GM23338 (cell line): ENCODE measurements around the gene GPHN. TPM values are rescaled to one million over a fixed set of nuclear protein-coding genes. Genes with fewer than 3 reads are reported as not detected.

ENCODE experiments used
- ATAC-seq: fragments of 200-7000 bp; cut with Tn5 transposase; 3 replicates; pipeline ENCODE4 v1.9.1; 2020
- DNase-seq: peaks from one replicate; pipeline ENCODE4 v3.0.0-alpha.2; 2015; ENCODE audit warnings: low spot score
- H2AFZ ChIP-seq: fragments of 200-600 bp; sonication (generic); 2 replicates; pipeline ENCODE4 v1.8.0; 2016; ENCODE audit warnings: antibody characterized with exemption, mild to moderate bottlenecking, moderate library complexity
- H3F3A ChIP-seq: fragments of 200-600 bp; sonication (generic); replicated peaks from 2 replicates; pipeline ENCODE4 v1.8.0; 2017; ENCODE audit warnings: antibody characterized with exemption, mixed run types, low read depth
- H3K27ac ChIP-seq: fragments of 200-600 bp; sonication (generic); 2 replicates; pipeline ENCODE4 v1.6.1; 2016; ENCODE audit warnings: low read depth
- H3K27me3 ChIP-seq: fragments of 200-600 bp; sonication (generic); 2 replicates; pipeline ENCODE4 v1.8.0; 2016; ENCODE audit warnings: mild to moderate bottlenecking, mixed run types, moderate library complexity; ENCODE audit not compliant: insufficient read depth
- H3K36me3 ChIP-seq: fragments of 200-600 bp; sonication (generic); 2 replicates; pipeline ENCODE4 v1.8.0; 2016; ENCODE audit warnings: mild to moderate bottlenecking; ENCODE audit not compliant: insufficient read depth
- H3K4me1 ChIP-seq: fragments of 200-600 bp; sonication (generic); 2 replicates; pipeline ENCODE4 v1.8.0; 2016; ENCODE audit warnings: mild to moderate bottlenecking, moderate library complexity; ENCODE audit not compliant: insufficient read depth
- H3K4me2 ChIP-seq: fragments of 200-600 bp; sonication (generic); 2 replicates; pipeline ENCODE4 v1.7.1; 2017; ENCODE audit warnings: mixed run types
- H3K4me3 ChIP-seq: fragments of 200-600 bp; sonication (generic); 2 replicates; pipeline ENCODE4 v1.6.1; 2016; ENCODE audit warnings: mixed run types
- H3K79me2 ChIP-seq: fragments of 200-600 bp; sonication (generic); replicated peaks from 2 replicates; pipeline ENCODE4 v1.8.0; 2017; ENCODE audit warnings: mild to moderate bottlenecking; ENCODE audit not compliant: insufficient read depth
- H3K9me2 ChIP-seq: fragments of 200-600 bp; sonication (generic); 2 replicates; pipeline ENCODE4 v1.8.0; 2017; ENCODE audit not compliant: insufficient read depth
- H4K20me1 ChIP-seq: fragments of 200-600 bp; sonication (generic); replicated peaks from 2 replicates; pipeline ENCODE4 v1.8.0; 2017; ENCODE audit warnings: mild to moderate bottlenecking; ENCODE audit not compliant: insufficient read depth
- H3K27ac Mint-ChIP-seq: 2 replicates; pipeline ENCODE4 v1.8.0; 2020; ENCODE audit warnings: inconsistent platforms, mild to moderate bottlenecking, moderate library complexity, mixed read lengths
- H3K27me3 Mint-ChIP-seq: 3 replicates; pipeline ENCODE4 v1.8.0; 2022; ENCODE audit warnings: low read depth, mild to moderate bottlenecking, moderate library complexity, mixed read lengths, inconsistent platforms; ENCODE audit not compliant: insufficient read depth, poor library complexity
- H3K36me3 Mint-ChIP-seq: 3 replicates; pipeline ENCODE4 v1.8.0; 2021; ENCODE audit warnings: low read depth, mild to moderate bottlenecking, inconsistent platforms, moderate library complexity, mixed read lengths
- H3K4me1 Mint-ChIP-seq: 3 replicates; pipeline ENCODE4 v1.8.0; 2020; ENCODE audit warnings: mild to moderate bottlenecking, inconsistent platforms, mixed read lengths
- H3K4me3 Mint-ChIP-seq: 3 replicates; pipeline ENCODE4 v1.8.0; 2021; ENCODE audit warnings: moderate library complexity, mild to moderate bottlenecking, inconsistent platforms, mixed read lengths
- H3K9me3 Mint-ChIP-seq: 3 replicates; pipeline ENCODE4 v1.8.0; 2020; ENCODE audit warnings: moderate library complexity, mild to moderate bottlenecking, inconsistent platforms, mixed read lengths
- EZH2phosphoT487 ChIP-seq: fragments of 200-600 bp; sonication (generic); IDR thresholded peaks from one replicate; pipeline ENCODE4 v1.8.1; 2018; ENCODE audit warnings: antibody characterized with exemption; ENCODE audit not compliant: unreplicated experiment
- JUNB ChIP-seq: IDR thresholded peaks from one replicate; pipeline ENCODE4 v1.6.1; 2016; ENCODE audit warnings: antibody characterized with exemption; ENCODE audit not compliant: unreplicated experiment
- NANOG ChIP-seq: IDR thresholded peaks from 2 replicates; pipeline ENCODE4 v1.6.1; 2016; ENCODE audit warnings: antibody characterized with exemption, borderline replicate concordance
- POLR2AphosphoS5 ChIP-seq: IDR thresholded peaks from 2 replicates; pipeline ENCODE4 v1.6.1; 2016; ENCODE audit warnings: antibody characterized with exemption, low read depth
- STAT1 ChIP-seq: IDR thresholded peaks from one replicate; pipeline ENCODE4 v1.6.1; 2016; ENCODE audit warnings: antibody characterized with exemption; ENCODE audit not compliant: unreplicated experiment
- ZNF331 ChIP-seq: fragments of 250-450 bp; sonication (Bioruptor Pico); IDR thresholded peaks from 2 replicates; pipeline ENCODE4 v1.5.0; 2020; ENCODE audit warnings: low read depth, mild to moderate bottlenecking, moderate library complexity
- polyA plus RNA-seq: library from polyadenylated mRNA; unstranded; fragments of >200 nt; fragmentation: Nextera tagmentation; extraction: Ambion mirVana; gene quantifications from 2 replicates; pipeline ENCODE4 v1.2.1, GENCODE V29; 2016
- total RNA-seq: library from RNA; depleted of rRNA; stranded (reverse); fragments of >200 nt; shearing (Covaris generic); gene quantifications from 2 replicates; pipeline ENCODE4 v1.2.3, GENCODE V29; 2014
- TF ChIP-seq, protein P1 (sequence below): fragments of 250-450 bp; sonication (Bioruptor Pico); IDR thresholded peaks from 2 replicates; pipeline ENCODE4 v1.5.0; 2020; ENCODE audit warnings: mild to moderate bottlenecking, moderate library complexity
- TF ChIP-seq, protein P2 (sequence below), 2 experiments: fragments of 200-600 bp in 1 of 2; sonication (generic) in 1 of 2; conservative IDR thresholded peaks; 2 replicates each; pipeline versions ENCODE4 v1.5.1 to v1.6.1; 2016 to 2017; ENCODE audit warnings: antibody characterized with exemption in 2 of 2, low read depth in 2 of 2, mild to moderate bottlenecking in 2 of 2, moderate library complexity in 1 of 2

Gene GPHN
- total and polyA plus RNA-seq, 2 experiments from 2014 or later: 17.6 to 20.6 TPM

DNA sequence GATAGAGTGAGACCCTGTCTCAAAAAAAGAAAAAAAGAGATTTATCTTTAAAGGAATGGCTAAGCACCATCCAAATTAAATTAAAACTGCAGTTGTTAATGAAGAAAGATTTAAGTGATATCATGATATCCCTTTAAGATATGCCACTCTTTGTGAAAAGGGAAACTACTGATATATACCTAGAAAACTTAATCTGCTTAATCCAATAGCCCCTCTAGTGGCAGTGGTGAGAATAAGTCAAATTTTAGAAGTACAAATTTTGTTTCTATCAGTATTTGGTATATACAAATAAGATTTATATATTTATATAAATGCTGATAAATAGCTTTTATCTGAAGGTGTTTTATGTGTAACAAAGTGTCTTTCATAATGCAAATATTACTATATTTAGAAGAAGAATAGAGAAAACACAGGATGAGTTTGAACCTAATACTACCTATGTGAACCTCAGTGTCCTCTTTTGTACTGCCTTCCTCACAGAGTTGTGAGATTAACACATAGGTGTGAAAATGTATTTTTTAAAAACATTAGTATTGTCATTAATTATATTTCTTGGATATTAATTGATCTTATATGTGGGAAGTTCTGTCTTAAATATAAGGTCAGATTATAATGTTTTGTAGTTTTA, 629.9 kb downstream of the GPHN start:
- DNase-seq (peak; percentile 43), ATAC-seq (no peak)
- Mint-ChIP-seq H3K27me3 (no peaks in the 10 kb centered on the region), H3K36me3 (no peaks in the 10 kb centered on the region), H3K4me3 (no peak overlapping the region), H3K4me1 (peaks cover 4% of the 10 kb centered on the region; the same call in 2 of the 3 replicates), H3K27ac (no peak overlapping the region), H3K9me3 (no peaks in the 10 kb centered on the region)
- Histone ChIP-seq H3K79me2 (no peaks in the 10 kb centered on the region), H3K4me2 (no peak overlapping the region), H3K36me3 (no peaks in the 10 kb centered on the region), H4K20me1 (no peaks in the 10 kb centered on the region), H3K27ac (no peak overlapping the region), H2AFZ (no peak overlapping the region), H3K4me1 (no peaks in the 10 kb centered on the region), H3F3A (no peaks in the 10 kb centered on the region), H3K9me2 (no peaks in the 10 kb centered on the region), H3K4me3 (no peak overlapping the region), H3K27me3 (no peaks in the 10 kb centered on the region)
- TF ChIP-seq ZNF331 (no peak), JUNB (no peak), POLR2AphosphoS5 (no peak), EZH2phosphoT487 (no peak), STAT1 (no peak), NANOG (no peak)
- TF ChIP-seq, protein P1, sequence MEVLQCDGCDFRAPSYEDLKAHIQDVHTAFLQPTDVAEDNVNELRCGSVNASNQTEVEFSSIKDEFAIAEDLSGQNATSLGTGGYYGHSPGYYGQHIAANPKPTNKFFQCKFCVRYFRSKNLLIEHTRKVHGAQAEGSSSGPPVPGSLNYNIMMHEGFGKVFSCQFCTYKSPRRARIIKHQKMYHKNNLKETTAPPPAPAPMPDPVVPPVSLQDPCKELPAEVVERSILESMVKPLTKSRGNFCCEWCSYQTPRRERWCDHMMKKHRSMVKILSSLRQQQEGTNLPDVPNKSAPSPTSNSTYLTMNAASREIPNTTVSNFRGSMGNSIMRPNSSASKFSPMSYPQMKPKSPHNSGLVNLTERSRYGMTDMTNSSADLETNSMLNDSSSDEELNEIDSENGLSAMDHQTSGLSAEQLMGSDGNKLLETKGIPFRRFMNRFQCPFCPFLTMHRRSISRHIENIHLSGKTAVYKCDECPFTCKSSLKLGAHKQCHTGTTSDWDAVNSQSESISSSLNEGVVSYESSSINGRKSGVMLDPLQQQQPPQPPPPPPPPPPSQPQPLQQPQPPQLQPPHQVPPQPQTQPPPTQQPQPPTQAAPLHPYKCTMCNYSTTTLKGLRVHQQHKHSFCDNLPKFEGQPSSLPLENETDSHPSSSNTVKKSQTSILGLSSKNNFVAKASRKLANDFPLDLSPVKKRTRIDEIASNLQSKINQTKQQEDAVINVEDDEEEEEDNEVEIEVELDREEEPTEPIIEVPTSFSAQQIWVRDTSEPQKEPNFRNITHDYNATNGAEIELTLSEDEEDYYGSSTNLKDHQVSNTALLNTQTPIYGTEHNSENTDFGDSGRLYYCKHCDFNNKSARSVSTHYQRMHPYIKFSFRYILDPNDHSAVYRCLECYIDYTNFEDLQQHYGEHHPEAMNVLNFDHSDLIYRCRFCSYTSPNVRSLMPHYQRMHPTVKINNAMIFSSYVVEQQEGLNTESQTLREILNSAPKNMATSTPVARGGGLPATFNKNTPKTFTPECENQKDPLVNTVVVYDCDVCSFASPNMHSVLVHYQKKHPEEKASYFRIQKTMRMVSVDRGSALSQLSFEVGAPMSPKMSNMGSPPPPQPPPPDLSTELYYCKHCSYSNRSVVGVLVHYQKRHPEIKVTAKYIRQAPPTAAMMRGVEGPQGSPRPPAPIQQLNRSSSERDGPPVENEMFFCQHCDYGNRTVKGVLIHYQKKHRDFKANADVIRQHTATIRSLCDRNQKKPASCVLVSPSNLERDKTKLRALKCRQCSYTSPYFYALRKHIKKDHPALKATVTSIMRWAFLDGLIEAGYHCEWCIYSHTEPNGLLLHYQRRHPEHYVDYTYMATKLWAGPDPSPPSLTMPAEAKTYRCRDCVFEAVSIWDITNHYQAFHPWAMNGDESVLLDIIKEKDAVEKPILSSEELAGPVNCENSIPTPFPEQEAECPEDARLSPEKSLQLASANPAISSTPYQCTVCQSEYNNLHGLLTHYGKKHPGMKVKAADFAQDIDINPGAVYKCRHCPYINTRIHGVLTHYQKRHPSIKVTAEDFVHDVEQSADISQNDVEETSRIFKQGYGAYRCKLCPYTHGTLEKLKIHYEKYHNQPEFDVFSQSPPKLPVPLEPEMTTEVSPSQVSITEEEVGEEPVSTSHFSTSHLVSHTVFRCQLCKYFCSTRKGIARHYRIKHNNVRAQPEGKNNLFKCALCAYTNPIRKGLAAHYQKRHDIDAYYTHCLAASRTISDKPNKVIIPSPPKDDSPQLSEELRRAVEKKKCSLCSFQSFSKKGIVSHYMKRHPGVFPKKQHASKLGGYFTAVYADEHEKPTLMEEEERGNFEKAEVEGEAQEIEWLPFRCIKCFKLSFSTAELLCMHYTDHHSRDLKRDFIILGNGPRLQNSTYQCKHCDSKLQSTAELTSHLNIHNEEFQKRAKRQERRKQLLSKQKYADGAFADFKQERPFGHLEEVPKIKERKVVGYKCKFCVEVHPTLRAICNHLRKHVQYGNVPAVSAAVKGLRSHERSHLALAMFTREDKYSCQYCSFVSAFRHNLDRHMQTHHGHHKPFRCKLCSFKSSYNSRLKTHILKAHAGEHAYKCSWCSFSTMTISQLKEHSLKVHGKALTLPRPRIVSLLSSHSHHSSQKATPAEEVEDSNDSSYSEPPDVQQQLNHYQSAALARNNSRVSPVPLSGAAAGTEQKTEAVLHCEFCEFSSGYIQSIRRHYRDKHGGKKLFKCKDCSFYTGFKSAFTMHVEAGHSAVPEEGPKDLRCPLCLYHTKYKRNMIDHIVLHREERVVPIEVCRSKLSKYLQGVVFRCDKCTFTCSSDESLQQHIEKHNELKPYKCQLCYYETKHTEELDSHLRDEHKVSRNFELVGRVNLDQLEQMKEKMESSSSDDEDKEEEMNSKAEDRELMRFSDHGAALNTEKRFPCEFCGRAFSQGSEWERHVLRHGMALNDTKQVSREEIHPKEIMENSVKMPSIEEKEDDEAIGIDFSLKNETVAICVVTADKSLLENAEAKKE: no peak
- TF ChIP-seq, protein P2, sequence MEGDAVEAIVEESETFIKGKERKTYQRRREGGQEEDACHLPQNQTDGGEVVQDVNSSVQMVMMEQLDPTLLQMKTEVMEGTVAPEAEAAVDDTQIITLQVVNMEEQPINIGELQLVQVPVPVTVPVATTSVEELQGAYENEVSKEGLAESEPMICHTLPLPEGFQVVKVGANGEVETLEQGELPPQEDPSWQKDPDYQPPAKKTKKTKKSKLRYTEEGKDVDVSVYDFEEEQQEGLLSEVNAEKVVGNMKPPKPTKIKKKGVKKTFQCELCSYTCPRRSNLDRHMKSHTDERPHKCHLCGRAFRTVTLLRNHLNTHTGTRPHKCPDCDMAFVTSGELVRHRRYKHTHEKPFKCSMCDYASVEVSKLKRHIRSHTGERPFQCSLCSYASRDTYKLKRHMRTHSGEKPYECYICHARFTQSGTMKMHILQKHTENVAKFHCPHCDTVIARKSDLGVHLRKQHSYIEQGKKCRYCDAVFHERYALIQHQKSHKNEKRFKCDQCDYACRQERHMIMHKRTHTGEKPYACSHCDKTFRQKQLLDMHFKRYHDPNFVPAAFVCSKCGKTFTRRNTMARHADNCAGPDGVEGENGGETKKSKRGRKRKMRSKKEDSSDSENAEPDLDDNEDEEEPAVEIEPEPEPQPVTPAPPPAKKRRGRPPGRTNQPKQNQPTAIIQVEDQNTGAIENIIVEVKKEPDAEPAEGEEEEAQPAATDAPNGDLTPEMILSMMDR (conservative IDR thresholded peaks at IDR 0.05; ENCODE audit: low read depth in 2 of 2): peak in 1 of 2 experiments; percentile 57; a peak in 3 of 4 replicates
